Gastroesophageal sphincter (tissue), 4 donors: ENCODE measurements around the gene SIK1. TPM values are rescaled to one million over a fixed set of nuclear protein-coding genes. Genes with fewer than 3 reads are reported as not detected.
"Not testable (repeated sequence)": the region's sequence is repeated elsewhere in the genome, so short reads cannot be mapped to it uniquely, and the experiment has no call there.

Experiments used
- ATAC-seq: fragments of 150-250 bp; one replicate; pipeline ENCODE4 v1.9.1; 2016; ENCODE audit warnings: mild to moderate bottlenecking, moderate library complexity
- H3K27ac ChIP-seq, 4 donors: fragments of 200-600 bp; sonication (generic) in 3 of 4; 1 replicate in 3 of 4; 2 replicates in 1 of 4; pipeline ENCODE4 v1.5.1; 2016 to 2019
- H3K27me3 ChIP-seq: fragments of 200-600 bp; sonication (generic); one replicate; pipeline ENCODE4 v1.5.1; 2019
- H3K36me3 ChIP-seq, 2 donors: fragments of 200-600 bp; sonication (generic); one replicate each; pipeline ENCODE4 v1.5.1; 2019; ENCODE audit warnings: control low read depth in 1 of 2
- H3K4me1 ChIP-seq, 3 donors: fragments of 200-600 bp; sonication (generic); 1 replicate in 2 of 3; 2 replicates in 1 of 3; pipeline ENCODE4 v1.5.1; 2016 to 2019; ENCODE audit warnings: control low read depth in 2 of 3
- H3K4me3 ChIP-seq, 2 donors: fragments of 200-600 bp; sonication (generic); one replicate each; pipeline ENCODE4 v1.5.1; 2019; ENCODE audit warnings: mild to moderate bottlenecking in 1 of 2, moderate library complexity in 1 of 2
- H3K9me3 ChIP-seq, 3 donors: fragments of 200-600 bp; sonication (generic); one replicate each; pipeline ENCODE4 v1.5.1; 2017 to 2019; ENCODE audit warnings: control low read depth in 2 of 3
- WGBS, 2 donors: methylation state at CpG; one replicate each; pipeline ENCODE4 v1.1.5; 2018; ENCODE audit warnings: low coverage in 1 of 2; 5-methylcytosine and 5-hydroxymethylcytosine counted together
- total RNA-seq, 4 donors: library from RNA; depleted of rRNA; stranded (reverse); fragments of >200 nt; gene quantifications; one replicate each; pipeline ENCODE4 v1.1.0, GENCODE V29; 2016

Gene SIK1
- total RNA-seq, 4 donors from 2014 or later: 0.93 to 8.6 (median 1.6) TPM

GRCh38 chr21:43428964-43429363 lies 2.0 kb upstream of the SIK1 start:
- H3K9me3 ChIP-seq, H3K27me3 ChIP-seq, H3K4me1 ChIP-seq, H3K4me3 ChIP-seq, H3K27ac ChIP-seq, ATAC-seq, H3K36me3 ChIP-seq: not testable (repeated sequence)
- WGBS, 2 donors: no CpG with 5 or more reads among the region's 6 CpGs

- H3K27me3 ChIP-seq, H3K9me3 ChIP-seq, H3K27ac ChIP-seq, H3K4me3 ChIP-seq, H3K4me1 ChIP-seq, H3K36me3 ChIP-seq: not testable (repeated sequence)
- peak; percentile 96 for ATAC-seq
- WGBS, 2 donors: no CpG with 5 or more reads among the region's 53 CpGs
Measured at GRCh38 chr21:43427242-43427559, 270 bp upstream of the SIK1 start.

GRCh38 chr21:43426004-43426403 lies 927 bp downstream of the SIK1 start:
- H3K27ac ChIP-seq, H3K27me3 ChIP-seq, H3K4me3 ChIP-seq, ATAC-seq, H3K36me3 ChIP-seq, H3K9me3 ChIP-seq, H3K4me1 ChIP-seq: not testable (repeated sequence)
- WGBS, 2 donors: no CpG with 5 or more reads among the region's 43 CpGs

GRCh38 chr21:43419475-43419874 lies 7.5 kb downstream of the SIK1 start:
- not testable (repeated sequence) for H3K27me3 ChIP-seq, H3K36me3 ChIP-seq, H3K9me3 ChIP-seq, H3K4me1 ChIP-seq, H3K27ac ChIP-seq, H3K4me3 ChIP-seq, ATAC-seq
- WGBS, 2 donors: no CpG with 5 or more reads among the region's 15 CpGs

GRCh38 chr21:43414576-43414975 lies 12.4 kb downstream of the SIK1 start:
- not testable (repeated sequence) for ATAC-seq, H3K4me1 ChIP-seq, H3K27me3 ChIP-seq, H3K27ac ChIP-seq, H3K36me3 ChIP-seq, H3K4me3 ChIP-seq, H3K9me3 ChIP-seq
- no CpG with 5 or more reads among the region's 5 CpGs for WGBS, 2 donors

- ATAC-seq, H3K27ac ChIP-seq: not testable (repeated sequence)
- no CpG with 5 or more reads among the region's 28 CpGs for WGBS, 2 donors
Measured at GRCh38 chr21:43412020-43412788, 14.7 kb downstream of the SIK1 start.

GRCh38 chr21:43410456-43411068 lies 16.4 kb downstream of the SIK1 start:
- not testable (repeated sequence) for H3K36me3 ChIP-seq, H3K27me3 ChIP-seq, H3K4me1 ChIP-seq, H3K4me3 ChIP-seq, H3K9me3 ChIP-seq, ATAC-seq, H3K27ac ChIP-seq
- WGBS, 2 donors: no CpG with 5 or more reads among the region's 27 CpGs

More at GRCh38 chr21:43412020-43412788, 14.7 kb downstream of the SIK1 start:
- not testable (repeated sequence) for H3K36me3 ChIP-seq, H3K4me1 ChIP-seq, H3K4me3 ChIP-seq, H3K9me3 ChIP-seq, H3K27me3 ChIP-seq

GRCh38 chr21:43407139-43407538 lies 19.8 kb downstream of the SIK1 start:
- no CpG with 5 or more reads among the region's 13 CpGs for WGBS, 2 donors
- H3K4me1 ChIP-seq, H3K36me3 ChIP-seq, H3K9me3 ChIP-seq, H3K27me3 ChIP-seq, ATAC-seq, H3K27ac ChIP-seq, H3K4me3 ChIP-seq: not testable (repeated sequence)

GRCh38 chr21:43404450-43404849 lies 22.5 kb downstream of the SIK1 start:
- not testable (repeated sequence) for H3K4me3 ChIP-seq, H3K36me3 ChIP-seq, H3K27ac ChIP-seq, H3K27me3 ChIP-seq, ATAC-seq, H3K9me3 ChIP-seq, H3K4me1 ChIP-seq
- WGBS, 2 donors: no CpG with 5 or more reads among the region's 14 CpGs

GRCh38 chr21:43403651-43404430 lies 23.1 kb downstream of the SIK1 start:
- not testable (repeated sequence) for H3K27ac ChIP-seq, ATAC-seq, H3K27me3 ChIP-seq, H3K4me1 ChIP-seq, H3K4me3 ChIP-seq, H3K36me3 ChIP-seq, H3K9me3 ChIP-seq
- no CpG with 5 or more reads among the region's 22 CpGs for WGBS, 2 donors

GRCh38 chr21:43401125-43401524 lies 25.8 kb downstream of the SIK1 start:
- not testable (repeated sequence) for ATAC-seq

GRCh38 chr21:43399595-43400015 lies 27.3 kb downstream of the SIK1 start:
- H3K4me1 ChIP-seq, H3K27me3 ChIP-seq, H3K9me3 ChIP-seq, H3K36me3 ChIP-seq, H3K4me3 ChIP-seq, H3K27ac ChIP-seq: not testable (repeated sequence)
- ATAC-seq: peak; percentile 31
- no CpG with 5 or more reads among the region's 15 CpGs for WGBS, 2 donors

More at GRCh38 chr21:43401125-43401524, 25.8 kb downstream of the SIK1 start:
- H3K9me3 ChIP-seq, H3K36me3 ChIP-seq, H3K4me3 ChIP-seq, H3K27me3 ChIP-seq, H3K4me1 ChIP-seq, H3K27ac ChIP-seq: not testable (repeated sequence)
- no CpG with 5 or more reads among the region's 11 CpGs for WGBS, 2 donors

GRCh38 chr21:43399136-43399535 lies 27.8 kb downstream of the SIK1 start:
- H3K27me3 ChIP-seq, H3K27ac ChIP-seq, H3K9me3 ChIP-seq, H3K4me3 ChIP-seq, H3K4me1 ChIP-seq, H3K36me3 ChIP-seq: not testable (repeated sequence)
- no CpG with 5 or more reads among the region's 28 CpGs for WGBS, 2 donors
- ATAC-seq: peak; percentile 13
